ENCODE measurements around the gene TRIM60.

DNA sequence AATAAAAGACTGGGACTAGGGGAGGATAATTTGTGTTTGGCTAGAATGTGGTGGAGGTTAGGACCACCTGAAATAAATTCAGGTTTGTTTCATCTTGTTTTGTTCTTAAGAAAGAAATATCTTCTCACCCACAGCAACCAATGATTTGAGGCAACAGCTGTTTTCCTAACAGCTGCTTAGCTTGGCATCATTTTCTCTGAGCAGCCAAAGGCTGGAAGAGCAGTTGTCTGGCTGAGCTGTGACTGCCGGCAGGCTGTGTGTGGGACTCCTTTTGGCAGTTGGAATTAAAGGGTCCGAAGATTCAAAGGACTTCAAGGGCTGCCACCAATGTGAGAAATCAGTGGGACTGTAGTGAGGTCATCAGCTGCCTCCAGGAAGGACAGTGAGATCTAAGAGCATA lies 26.9 kb downstream of the TRIM60 start:
- TF ChIP-seq, protein P1, sequence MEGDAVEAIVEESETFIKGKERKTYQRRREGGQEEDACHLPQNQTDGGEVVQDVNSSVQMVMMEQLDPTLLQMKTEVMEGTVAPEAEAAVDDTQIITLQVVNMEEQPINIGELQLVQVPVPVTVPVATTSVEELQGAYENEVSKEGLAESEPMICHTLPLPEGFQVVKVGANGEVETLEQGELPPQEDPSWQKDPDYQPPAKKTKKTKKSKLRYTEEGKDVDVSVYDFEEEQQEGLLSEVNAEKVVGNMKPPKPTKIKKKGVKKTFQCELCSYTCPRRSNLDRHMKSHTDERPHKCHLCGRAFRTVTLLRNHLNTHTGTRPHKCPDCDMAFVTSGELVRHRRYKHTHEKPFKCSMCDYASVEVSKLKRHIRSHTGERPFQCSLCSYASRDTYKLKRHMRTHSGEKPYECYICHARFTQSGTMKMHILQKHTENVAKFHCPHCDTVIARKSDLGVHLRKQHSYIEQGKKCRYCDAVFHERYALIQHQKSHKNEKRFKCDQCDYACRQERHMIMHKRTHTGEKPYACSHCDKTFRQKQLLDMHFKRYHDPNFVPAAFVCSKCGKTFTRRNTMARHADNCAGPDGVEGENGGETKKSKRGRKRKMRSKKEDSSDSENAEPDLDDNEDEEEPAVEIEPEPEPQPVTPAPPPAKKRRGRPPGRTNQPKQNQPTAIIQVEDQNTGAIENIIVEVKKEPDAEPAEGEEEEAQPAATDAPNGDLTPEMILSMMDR (IDR thresholded peaks at IDR 0.05), result no peak
- no peak for TF ChIP-seq POLR2A (IDR thresholded peaks at IDR 0.05; ENCODE audit: low read depth)

All from esophagus muscularis mucosa (tissue), 3 donors.